RWPE2 (cell line): ENCODE results near the gene ASB2.

Experiments
- ATAC-seq: fragments of 200-7000 bp; cut with Tn5 transposase; 3 replicates; pipeline ENCODE4 v1.9.1; 2021; ENCODE audit warnings: low read depth
- DNase-seq: peaks from one replicate; pipeline ENCODE4 v3.0.0-alpha.2; 2020; ENCODE audit warnings: low spot score
- H3K27ac ChIP-seq: fragments of 450-650 bp; 2 replicates; pipeline ENCODE4 v1.5.1; 2017; ENCODE audit warnings: mild to moderate bottlenecking; ENCODE audit not compliant: poor library complexity, severe bottlenecking
- H3K27me3 ChIP-seq: fragments of 250-450 bp; sonication (Bioruptor Pico); 2 replicates; pipeline ENCODE4 v1.5.1; 2021; ENCODE audit warnings: mild to moderate bottlenecking, moderate library complexity; ENCODE audit not compliant: insufficient read depth, poor library complexity, severe bottlenecking
- H3K36me3 ChIP-seq: fragments of 250-450 bp; sonication (Bioruptor Pico); 2 replicates; pipeline ENCODE4 v1.5.1; 2020; ENCODE audit warnings: low read depth, mild to moderate bottlenecking, moderate library complexity
- H3K4me1 ChIP-seq: fragments of 250-450 bp; sonication (Bioruptor Pico); 2 replicates; pipeline ENCODE4 v1.5.1; 2021; ENCODE audit warnings: mild to moderate bottlenecking, moderate library complexity; ENCODE audit not compliant: insufficient read depth, poor library complexity, severe bottlenecking
- H3K4me3 ChIP-seq: fragments of 250-450 bp; sonication (Bioruptor Pico); 2 replicates; pipeline ENCODE4 v1.5.1; 2021; ENCODE audit warnings: mild to moderate bottlenecking, moderate library complexity; ENCODE audit not compliant: severe bottlenecking
- H3K9me3 ChIP-seq: fragments of 250-450 bp; sonication (Bioruptor Pico); 2 replicates; pipeline ENCODE4 v1.5.1; 2021; ENCODE audit warnings: mild to moderate bottlenecking, moderate library complexity; ENCODE audit not compliant: severe bottlenecking
- CTCF ChIP-seq: fragments of 450-650 bp; IDR thresholded peaks from one replicate; pipeline ENCODE4 v1.5.1; 2017; ENCODE audit warnings: mild to moderate bottlenecking, moderate library complexity; ENCODE audit not compliant: poor library complexity, severe bottlenecking

ASB2 gene

GRCh38 chr14:94009767-94010166 is 33.4 kb upstream of the ASB2 start:
- Histone ChIP-seq H3K4me3 (no peak overlapping the region), H3K4me1 (peaks cover 11% of the 10 kb centered on the region), H3K36me3 (no peaks in the 10 kb centered on the region), H3K9me3 (no peaks in the 10 kb centered on the region), H3K27me3 (no peaks in the 10 kb centered on the region), H3K27ac (no peak overlapping the region)
- ATAC-seq, result peak; percentile 81
- no peak for DNase-seq
- TF ChIP-seq CTCF, result no peak

GRCh38 chr14:94008234-94008633 is 31.9 kb upstream of the ASB2 start:
- no peak overlapping the region for H3K4me3 ChIP-seq
- no peak for ATAC-seq
- H3K9me3 ChIP-seq, result no peaks in the 10 kb centered on the region
- no peak for DNase-seq
- H3K27ac ChIP-seq, result no peak overlapping the region
- no peaks in the 10 kb centered on the region for H3K27me3 ChIP-seq
- H3K36me3 ChIP-seq, result no peaks in the 10 kb centered on the region
- H3K4me1 ChIP-seq, result peaks cover 11% of the 10 kb centered on the region
- TF ChIP-seq CTCF, result no peak

- Histone ChIP-seq H3K27me3 (no peaks in the 10 kb centered on the region), H3K9me3 (no peaks in the 10 kb centered on the region), H3K27ac (no peak overlapping the region), H3K36me3 (no peaks in the 10 kb centered on the region), H3K4me3 (no peak overlapping the region), H3K4me1 (peaks cover 7% of the 10 kb centered on the region)
- DNase-seq, result no peak
- peak; percentile 35 for TF ChIP-seq CTCF
- no peak for ATAC-seq
These were observed 29.1 kb upstream of the ASB2 start for GRCh38 chr14:94005324-94006073.

DNA sequence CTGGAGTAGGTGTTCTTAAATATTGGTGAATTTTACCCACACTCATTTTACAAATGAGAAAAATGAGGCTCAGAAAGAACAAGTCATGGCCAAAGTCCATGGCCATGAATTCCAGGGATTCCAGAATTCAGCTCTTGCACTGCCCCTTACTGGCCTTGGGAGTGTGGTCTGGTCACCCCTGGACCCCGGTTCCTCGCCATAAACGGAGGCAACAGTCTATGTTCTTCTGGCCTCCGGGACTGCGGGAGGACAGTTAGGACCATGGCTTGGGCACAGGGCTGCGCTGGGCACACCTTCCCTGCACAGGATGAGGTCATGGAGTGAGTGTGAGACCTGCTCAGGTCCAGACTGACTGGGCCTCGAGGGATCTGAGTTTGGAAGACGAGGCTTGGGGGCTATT is 27.6 kb upstream of the ASB2 start:
- TF ChIP-seq CTCF, result no peak
- ATAC-seq, result no peak
- Histone ChIP-seq H3K27ac (no peak overlapping the region), H3K27me3 (no peaks in the 10 kb centered on the region), H3K4me1 (no peaks in the 10 kb centered on the region), H3K36me3 (no peaks in the 10 kb centered on the region), H3K4me3 (no peak overlapping the region), H3K9me3 (no peaks in the 10 kb centered on the region)
- no peak for DNase-seq

GRCh38 chr14:94003397-94003796 is 27.0 kb upstream of the ASB2 start:
- H3K36me3 ChIP-seq, result no peaks in the 10 kb centered on the region
- TF ChIP-seq CTCF, result no peak

More at GRCh38 chr14:94003397-94003796, 27.0 kb upstream of the ASB2 start:
- DNase-seq (no peak), ATAC-seq (no peak)
- no peaks in the 10 kb centered on the region for H3K4me1 ChIP-seq
- no peak overlapping the region for H3K27ac ChIP-seq
- H3K9me3 ChIP-seq, result no peaks in the 10 kb centered on the region
- H3K4me3 ChIP-seq, result no peak overlapping the region
- no peaks in the 10 kb centered on the region for H3K27me3 ChIP-seq
